Esophagus (tissue), 2 donors: Measurements from ENCODE around the gene CASKIN1. TPM values are rescaled to one million over a fixed set of nuclear protein-coding genes. Genes with fewer than 3 reads are reported as not detected.
"Not testable (repeated sequence)": the region's sequence is repeated elsewhere in the genome, so short reads cannot be mapped to it uniquely, and the experiment has no call there.

Source experiments
- H3K27ac ChIP-seq, 2 donors: one replicate each; pipeline ENCODE4 v1.5.1; 2013; ENCODE audit warnings: low read depth in 2 of 2, mild to moderate bottlenecking in 2 of 2, inconsistent platforms in 1 of 2, low read length in 1 of 2, moderate library complexity in 1 of 2
- H3K27me3 ChIP-seq, 2 donors: one replicate each; pipeline ENCODE4 v1.6.1; 2013; ENCODE audit warnings: low read length in 2 of 2, control low read depth in 1 of 2, mild to moderate bottlenecking in 1 of 2; ENCODE audit not compliant: insufficient read depth in 2 of 2, control insufficient read depth in 1 of 2
- H3K36me3 ChIP-seq, 2 donors: one replicate each; pipeline ENCODE4 v1.6.1; 2013; ENCODE audit warnings: low read length in 1 of 2; ENCODE audit not compliant: control insufficient read depth in 2 of 2, insufficient read depth in 2 of 2
- H3K4me1 ChIP-seq, 2 donors: one replicate each; pipeline ENCODE4 v1.6.1; 2013; ENCODE audit warnings: low read length in 1 of 2; ENCODE audit not compliant: control insufficient read depth in 2 of 2, insufficient read depth in 2 of 2
- H3K4me3 ChIP-seq, 2 donors: one replicate each; pipeline ENCODE4 v1.5.1; 2013; ENCODE audit warnings: low read length in 2 of 2, mild to moderate bottlenecking in 2 of 2, low read depth in 1 of 2, moderate library complexity in 1 of 2
- H3K9me3 ChIP-seq, 2 donors: one replicate each; pipeline ENCODE4 v1.6.1; 2013; ENCODE audit warnings: mild to moderate bottlenecking in 2 of 2, low read depth in 1 of 2, low read length in 1 of 2, moderate library complexity in 1 of 2; ENCODE audit not compliant: control insufficient read depth in 2 of 2, insufficient read depth in 1 of 2
- WGBS, 2 donors: extraction: QIAGEN DNeasy Blood & Tissue Kit; methylation state at CpG; one replicate each; pipeline ENCODE4 v1.1.7; 2013; 5-methylcytosine and 5-hydroxymethylcytosine counted together
- polyA plus RNA-seq, 2 donors: library from polyadenylated mRNA; stranded (reverse); fragments of 200-250 nt; gene quantifications; one replicate each; pipeline ENCODE4 v1.2.3, GENCODE V29; 2013
- donor health status: healthy with polysubstance abuse.
- donor health status: Bipolar disorder and iron deficiency.

CASKIN1 gene
- under 1 TPM; 0.29 to 0.81 TPM for polyA plus RNA-seq

GRCh38 chr16:2196162-2196980, at the start of gene CASKIN1:
Gene CASKIN1 (minus strand): TSS chr16:2196605. CDS start chr16:2196432, 173 bp downstream.
- Histone ChIP-seq H3K4me1 (peaks cover 2 to 7% of the 10 kb centered on the region in 2 donors), H3K36me3 (no peaks in the 10 kb centered on the region), H3K27me3 (peaks cover 0 to 6% of the 10 kb centered on the region in 2 donors), H3K4me3 (peak within 1 kb of the TSS; percentile 25 to 35), H3K9me3 (peaks cover 0 to 2% of the 10 kb centered on the region in 2 donors), H3K27ac (no peak within 1 kb of the TSS)
- WGBS, 2 donors: 1 to 4% methylated on average over 9 to 129 of the region's 129 CpGs

GRCh38 chr16:2244926-2245795, 48.8 kb upstream of the CASKIN1 start:
- H3K4me1 ChIP-seq: peaks cover 0 to 6% of the 10 kb centered on the region in 2 donors
- no peak overlapping the region for H3K4me3 ChIP-seq
- H3K9me3 ChIP-seq: no peaks in the 10 kb centered on the region
- peaks cover 16 to 36% of the 10 kb centered on the region in 2 donors for H3K36me3 ChIP-seq
- H3K27me3 ChIP-seq: no peaks in the 10 kb centered on the region
- WGBS, 2 donors: 89 to 93% methylated on average over 30 of the region's 30 CpGs
- no peak overlapping the region for H3K27ac ChIP-seq

GRCh38 chr16:2244301-2244700, 47.9 kb upstream of the CASKIN1 start:
- no peaks in the 10 kb centered on the region for H3K27me3 ChIP-seq
- H3K27ac ChIP-seq: no peak overlapping the region
- no peaks in the 10 kb centered on the region for H3K9me3 ChIP-seq
- H3K36me3 ChIP-seq: peaks cover 16 to 36% of the 10 kb centered on the region in 2 donors
- no peak overlapping the region for H3K4me3 ChIP-seq
- WGBS, 2 donors: 78 to 81% methylated on average over 17 of the region's 17 CpGs
- H3K4me1 ChIP-seq: peaks cover 0 to 5% of the 10 kb centered on the region in 2 donors

- H3K4me1 ChIP-seq: peaks cover 0 to 5% of the 10 kb centered on the region in 2 donors
- 93 to 95% methylated on average over 11 of the region's 11 CpGs for WGBS, 2 donors
- H3K36me3 ChIP-seq: peaks cover 16 to 36% of the 10 kb centered on the region in 2 donors
- H3K27ac ChIP-seq: no peak overlapping the region
- H3K4me3 ChIP-seq: no peak overlapping the region
- no peaks in the 10 kb centered on the region for H3K27me3 ChIP-seq
- H3K9me3 ChIP-seq: no peaks in the 10 kb centered on the region
These were observed 47.4 kb upstream of the CASKIN1 start for GRCh38 chr16:2243781-2244180.

- H3K36me3 ChIP-seq: peaks cover 16 to 36% of the 10 kb centered on the region in 2 donors
- WGBS, 2 donors: 93 to 99% methylated on average over 19 of the region's 19 CpGs
These were observed 46.7 kb upstream of the CASKIN1 start for GRCh38 chr16:2243031-2243528.

GRCh38 chr16:2242598-2242997, 46.2 kb upstream of the CASKIN1 start:
- H3K36me3 ChIP-seq: peaks cover 16 to 37% of the 10 kb centered on the region in 2 donors

More at GRCh38 chr16:2243031-2243528, 46.7 kb upstream of the CASKIN1 start:
- Histone ChIP-seq H3K27me3 (no peaks in the 10 kb centered on the region), H3K4me3 (no peak overlapping the region), H3K4me1 (peaks cover 0 to 5% of the 10 kb centered on the region in 2 donors), H3K9me3 (no peaks in the 10 kb centered on the region), H3K27ac (no peak overlapping the region)

GRCh38 chr16:2240331-2240730, 43.9 kb upstream of the CASKIN1 start:
- H3K4me3 ChIP-seq, H3K27me3 ChIP-seq, H3K27ac ChIP-seq, H3K9me3 ChIP-seq: not testable (repeated sequence)
- Histone ChIP-seq H3K4me1 (peaks cover 6 to 26% of the 10 kb centered on the region in 2 donors), H3K36me3 (peaks cover 11 to 36% of the 10 kb centered on the region in 2 donors)
- WGBS, 2 donors: 61 to 71% methylated on average over 9 of the region's 9 CpGs

More at GRCh38 chr16:2242598-2242997, 46.2 kb upstream of the CASKIN1 start:
- Histone ChIP-seq H3K9me3 (no peaks in the 10 kb centered on the region), H3K27ac (no peak overlapping the region), H3K27me3 (no peaks in the 10 kb centered on the region), H3K4me1 (peaks cover 0 to 9% of the 10 kb centered on the region in 2 donors), H3K4me3 (no peak overlapping the region)
- 72 to 81% methylated on average over 11 of the region's 11 CpGs for WGBS, 2 donors

GRCh38 chr16:2238838-2239675, 42.7 kb upstream of the CASKIN1 start:
- Histone ChIP-seq H3K9me3 (no peaks in the 10 kb centered on the region), H3K27me3 (peaks cover 0 to 10% of the 10 kb centered on the region in 2 donors), H3K4me3 (no peak overlapping the region), H3K27ac (no peak overlapping the region), H3K4me1 (peaks cover 6 to 23% of the 10 kb centered on the region in 2 donors), H3K36me3 (peaks cover 7 to 37% of the 10 kb centered on the region in 2 donors)
- 62 to 64% methylated on average over 15 of the region's 15 CpGs for WGBS, 2 donors
